NCI-H1105 (cell line): ENCODE measurements around the gene EPC1.

Source experiments
- DNase-seq: peaks from one replicate; lab custom pipeline; 2025; lab: John Stamatoyannopoulos, UW

EPC1 gene

GRCh38 chr10:32332299-32332750, 14.6 kb downstream of the EPC1 start:
- no peak for DNase-seq

GRCh38 chr10:32331606-32332005, 15.4 kb downstream of the EPC1 start:
- no peak for DNase-seq

GRCh38 chr10:32330214-32330613, 16.7 kb downstream of the EPC1 start:
- no peak for DNase-seq

DNA sequence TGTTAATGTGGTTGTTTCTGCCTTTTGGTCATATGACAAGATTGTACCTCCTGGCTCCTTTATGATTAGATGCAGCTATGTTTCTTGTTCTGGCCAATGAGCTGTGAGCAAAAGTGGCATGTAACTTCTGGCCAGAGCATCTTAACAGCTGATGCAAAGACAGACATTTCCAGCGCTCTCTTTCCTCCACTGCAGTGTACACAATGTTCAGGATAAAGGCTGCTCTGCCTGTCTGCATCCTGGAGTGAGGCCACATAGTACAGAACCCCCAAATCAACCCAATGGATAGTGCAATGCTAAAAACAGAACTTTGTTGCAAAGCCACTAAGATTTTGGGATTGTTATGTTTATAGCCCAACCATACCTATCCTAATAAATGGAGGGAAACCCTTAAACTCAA, 17.9 kb downstream of the EPC1 start:
- no peak for DNase-seq

- DNase-seq = no peak
These were observed 18.5 kb downstream of the EPC1 start for GRCh38 chr10:32328499-32328898.

DNA sequence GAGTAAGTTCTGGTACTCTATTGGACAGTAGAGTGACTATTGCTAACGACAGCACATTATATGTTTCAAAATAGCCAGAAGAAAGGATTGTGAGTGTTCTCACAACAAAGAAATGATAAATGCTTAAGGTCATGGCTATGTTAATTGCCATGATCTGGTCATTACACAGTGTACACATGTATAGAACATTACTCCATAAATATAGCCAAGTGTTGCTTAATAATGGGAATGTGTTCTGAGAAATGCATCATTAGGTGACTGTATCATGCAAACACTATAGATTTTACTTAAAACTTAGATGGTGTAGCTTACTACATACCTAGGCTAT, 19.6 kb downstream of the EPC1 start:
- DNase-seq = no peak

DNA sequence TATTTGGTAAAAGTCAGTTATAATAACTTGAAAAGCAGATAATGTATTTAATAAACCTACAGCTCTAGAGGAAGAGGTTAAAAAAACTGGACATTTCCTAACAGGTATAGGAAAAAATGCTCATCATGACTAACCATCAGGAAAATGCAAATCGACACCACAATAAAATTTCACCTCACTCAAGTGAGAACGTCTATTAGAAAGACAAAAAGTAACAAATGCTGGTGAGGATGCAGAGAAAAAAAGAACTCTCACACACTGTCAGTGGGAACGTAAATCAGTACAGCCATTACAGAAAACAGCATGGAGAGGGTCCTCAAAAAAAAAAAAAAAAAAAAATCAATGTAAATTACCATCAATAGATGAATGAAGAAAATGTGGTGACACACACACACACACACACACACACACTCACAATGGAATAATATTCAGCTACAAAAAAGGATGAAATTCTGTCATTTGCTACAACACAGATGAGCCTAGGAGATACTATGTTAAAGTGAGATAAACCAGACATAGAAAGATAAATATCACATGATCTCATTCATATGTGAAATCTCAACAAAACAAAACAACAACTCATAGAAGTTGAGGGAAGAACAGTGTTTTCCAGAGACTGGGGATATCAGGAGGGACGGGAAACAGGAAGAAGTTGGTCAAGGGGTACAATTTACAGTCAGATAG, 20.1 kb downstream of the EPC1 start:
- DNase-seq = no peak

DNA sequence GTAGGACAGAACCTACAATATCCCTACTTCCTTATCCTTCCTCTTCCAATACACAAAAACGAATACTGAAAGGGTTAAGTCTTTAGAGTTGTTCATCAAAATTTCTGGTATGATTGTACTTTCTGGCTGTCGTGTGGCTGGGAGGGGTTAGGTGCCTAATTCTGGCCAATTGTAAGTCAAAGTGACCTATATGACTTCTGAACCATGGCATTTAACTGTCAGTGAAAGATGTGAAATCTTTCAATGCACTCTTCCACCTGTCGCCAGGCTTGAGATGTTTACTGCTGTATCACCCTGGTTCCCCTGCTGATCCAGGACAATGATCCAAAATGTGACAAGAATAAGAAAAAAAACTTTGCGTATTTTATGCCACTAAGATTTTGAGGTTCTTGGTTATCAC, 20.8 kb downstream of the EPC1 start:
- no peak for DNase-seq

DNA sequence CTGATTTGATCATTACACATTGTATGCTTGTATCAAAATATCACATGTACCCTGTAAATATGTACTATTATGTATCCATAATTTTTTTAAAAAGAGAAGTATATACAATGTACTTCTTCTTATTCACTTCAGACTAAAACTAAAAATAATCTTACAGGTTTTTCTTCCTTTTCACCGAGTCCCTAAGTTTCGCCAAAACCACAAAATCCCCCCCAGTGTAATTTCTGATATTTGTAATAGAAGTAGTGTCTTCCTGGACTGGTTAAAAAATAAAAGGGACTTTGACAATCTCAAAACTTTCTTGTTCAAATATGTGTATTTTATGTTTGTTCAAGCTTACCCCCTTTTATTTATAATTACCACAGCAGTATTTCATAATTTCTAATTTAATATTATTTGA, 23.9 kb downstream of the EPC1 start:
- DNase-seq = no peak

DNA sequence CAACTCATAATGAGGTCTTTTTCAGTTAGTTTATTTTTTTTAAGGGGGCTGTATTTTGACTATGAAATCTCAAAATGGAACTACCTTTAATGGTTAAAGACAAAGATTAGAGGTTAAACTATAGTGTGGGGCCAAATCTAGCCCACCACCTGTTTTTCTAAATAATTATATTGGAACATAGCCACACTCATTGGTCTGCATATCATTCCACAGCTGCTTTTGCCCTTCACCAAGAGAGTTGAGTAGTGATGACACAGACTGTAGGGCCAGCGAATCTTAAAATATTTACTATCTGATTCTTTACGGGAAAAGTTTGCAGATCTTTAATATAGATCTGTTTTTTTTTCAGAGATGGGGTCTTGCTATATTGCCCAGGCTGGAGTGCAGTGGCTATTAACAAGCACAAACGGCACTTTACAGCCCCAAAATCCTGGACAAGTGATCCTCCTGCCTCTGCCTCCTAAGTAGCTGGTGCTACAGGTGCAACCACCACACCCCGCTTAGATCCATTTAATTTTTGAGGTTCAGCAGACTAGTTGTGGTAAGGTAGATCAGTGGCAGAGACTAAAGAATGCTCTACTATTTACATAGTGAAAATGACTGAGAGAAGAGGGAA, 25.8 kb downstream of the EPC1 start:
- no peak for DNase-seq

DNA sequence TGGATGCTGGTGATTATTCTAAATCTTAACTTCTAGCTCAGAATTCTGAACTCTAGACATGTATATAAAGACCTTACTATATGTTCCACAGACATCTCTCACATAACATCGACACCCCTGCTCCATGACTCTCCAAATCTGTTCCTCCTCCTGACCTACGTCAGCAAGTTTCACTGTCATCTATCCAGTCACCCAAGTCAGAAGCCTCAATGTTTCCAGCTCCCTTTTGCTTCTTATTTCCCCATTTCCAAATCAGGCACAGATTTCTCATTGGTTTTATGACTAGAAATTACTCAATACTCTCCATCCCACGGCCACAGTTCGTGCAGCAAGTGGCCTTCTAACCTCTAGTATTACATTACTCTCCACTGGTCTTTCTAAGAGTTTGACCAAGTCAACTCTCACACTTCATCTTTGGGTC, 28.5 kb downstream of the EPC1 start:
- no peak for DNase-seq

DNA sequence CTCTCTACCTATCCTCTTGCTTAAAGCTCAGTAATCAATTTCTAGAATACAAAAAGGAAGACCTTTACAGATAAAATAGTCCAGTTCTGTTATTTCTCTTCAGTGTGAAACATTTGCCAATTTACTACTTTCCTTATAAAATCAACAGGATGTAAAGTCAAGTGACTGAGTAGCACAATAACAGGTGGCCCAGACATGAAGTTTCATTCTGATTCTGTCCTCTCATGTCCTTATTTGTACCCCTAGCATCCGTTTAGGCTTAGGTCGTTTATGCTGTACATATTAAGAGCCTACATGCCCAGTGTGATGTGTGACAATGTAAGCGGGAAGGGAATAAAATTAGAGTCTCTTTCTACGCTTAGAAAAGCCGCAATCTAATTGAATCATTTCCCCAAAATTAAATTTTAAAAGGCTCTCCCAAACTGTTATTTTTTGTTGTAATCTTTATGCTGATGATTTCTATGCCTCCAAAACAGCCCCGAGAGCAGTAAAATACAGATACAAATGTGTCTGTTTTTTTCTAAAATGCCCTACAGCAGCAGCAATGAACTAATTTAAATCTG, 29.1 kb downstream of the EPC1 start:
- DNase-seq = no peak

GRCh38 chr10:32315424-32315823, 31.5 kb downstream of the EPC1 start:
- no peak for DNase-seq

GRCh38 chr10:32314588-32314987, 32.4 kb downstream of the EPC1 start:
- DNase-seq = no peak

GRCh38 chr10:32308027-32308603, 38.8 kb downstream of the EPC1 start:
- DNase-seq = no peak

GRCh38 chr10:32307609-32308008, 39.3 kb downstream of the EPC1 start:
- DNase-seq = no peak

DNA sequence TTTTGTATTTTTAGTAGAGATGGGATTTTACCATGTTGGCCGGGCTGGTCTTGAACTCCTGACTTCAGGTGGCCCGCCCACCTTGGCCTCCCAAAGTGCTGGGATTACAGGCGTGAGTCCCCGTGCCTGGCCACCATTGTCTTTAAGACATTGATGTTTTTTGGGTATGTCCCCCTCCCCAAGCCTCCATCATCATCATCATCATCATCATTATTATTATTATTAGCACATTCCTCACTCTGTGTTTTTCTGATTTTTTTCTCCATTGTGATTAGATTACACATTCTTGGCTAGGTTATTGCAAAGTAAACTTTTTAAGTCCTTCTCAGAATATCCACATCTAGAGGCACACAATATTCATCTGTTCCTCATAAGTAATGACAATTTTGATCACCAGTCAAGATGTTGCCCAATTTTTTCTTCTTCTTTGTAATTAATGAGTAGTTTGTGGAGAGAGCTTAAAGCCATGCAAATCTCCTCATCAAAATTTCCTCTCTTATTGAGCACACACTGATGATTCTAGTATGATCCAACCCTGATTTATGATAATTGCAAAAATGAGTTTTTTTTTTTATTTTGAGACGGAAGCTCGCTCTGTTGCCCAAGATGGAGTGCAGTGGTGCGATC, 47.5 kb downstream of the EPC1 start:
- DNase-seq = no peak

GRCh38 chr10:32298075-32298812, 48.7 kb downstream of the EPC1 start:
- DNase-seq = no peak

DNA sequence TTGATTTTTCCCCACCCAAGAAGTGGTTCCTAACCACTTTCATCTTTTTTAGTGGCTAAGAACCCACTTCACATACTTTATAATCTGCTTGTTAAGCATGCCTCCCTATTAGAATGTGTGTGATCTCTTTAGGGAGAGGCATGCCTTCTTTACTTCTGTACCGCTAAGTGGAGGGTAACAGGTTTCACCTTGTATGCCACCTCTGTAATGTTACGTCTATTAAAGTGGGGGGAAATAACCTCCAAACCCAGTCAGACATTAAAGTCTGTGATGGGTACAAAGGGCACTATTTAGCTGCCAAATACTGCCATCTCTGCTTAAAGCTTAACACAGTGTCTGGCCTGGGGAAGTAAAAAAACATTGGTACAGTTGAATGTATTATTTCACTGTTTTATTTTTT, 51.9 kb downstream of the EPC1 start:
- no peak for DNase-seq

DNA sequence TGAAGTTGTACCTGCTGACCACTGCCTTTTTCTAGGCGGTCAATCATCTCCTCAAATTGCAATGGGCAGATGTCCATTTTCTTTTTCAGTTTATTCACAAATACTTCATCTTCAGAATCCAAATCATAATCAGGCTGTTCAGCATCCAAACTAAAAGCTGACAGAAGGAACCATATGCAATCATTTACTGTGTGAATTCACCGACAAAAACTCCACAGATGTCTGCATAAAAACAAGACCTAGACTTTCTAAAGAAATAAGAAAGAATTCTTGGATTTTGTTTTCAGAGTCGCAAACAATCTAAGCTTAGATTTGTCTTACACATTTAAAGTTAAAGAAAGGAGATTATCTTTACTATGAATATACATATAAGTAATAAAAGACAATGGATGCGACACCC, 53.4 kb downstream of the EPC1 start:
- no peak for DNase-seq

GRCh38 chr10:32279795-32280194, 67.2 kb downstream of the EPC1 start:
- DNase-seq = no peak

GRCh38 chr10:32273336-32273735, 73.6 kb downstream of the EPC1 start:
- no peak for DNase-seq
